LoVo (cell line): ENCODE results near the gene PAWR.
"Not testable (repeated sequence)": the region's sequence is repeated elsewhere in the genome, so short reads cannot be mapped to it uniquely, and the experiment has no call there.

Experiments used
- DNase-seq: peaks from one replicate; pipeline ENCODE4 v3.0.0-alpha.2; 2016; ENCODE audit warnings: low spot score

PAWR gene

GRCh38 chr12:79548610-79548924 lies 142.2 kb downstream of the PAWR start:
- DNase-seq, result no peak

- peak; percentile 69 for DNase-seq
Measured at GRCh38 chr12:79547735-79548609, 142.8 kb downstream of the PAWR start.

GRCh38 chr12:79547044-79547734 lies 143.6 kb downstream of the PAWR start:
- peak; percentile 91 for DNase-seq

- no peak for DNase-seq
Measured at GRCh38 chr12:79546466-79547043, 144.2 kb downstream of the PAWR start.

- DNase-seq, result not testable (repeated sequence)
Measured at GRCh38 chr12:79544439-79544838, 146.3 kb downstream of the PAWR start.

- no peak for DNase-seq
Measured at GRCh38 chr12:79537675-79538074, 153.1 kb downstream of the PAWR start.

GRCh38 chr12:79535751-79536150 lies 155.0 kb downstream of the PAWR start:
- DNase-seq, result no peak
